RKO (cell line): ENCODE measurements around the gene NRG3.
"Not testable (repeated sequence)": the region's sequence is repeated elsewhere in the genome, so short reads cannot be mapped to it uniquely, and the experiment has no call there.

Experiments
- DNase-seq: peaks from one replicate; pipeline ENCODE4 v3.0.0-alpha.2; 2016; ENCODE audit warnings: low spot score

NRG3 gene

DNA sequence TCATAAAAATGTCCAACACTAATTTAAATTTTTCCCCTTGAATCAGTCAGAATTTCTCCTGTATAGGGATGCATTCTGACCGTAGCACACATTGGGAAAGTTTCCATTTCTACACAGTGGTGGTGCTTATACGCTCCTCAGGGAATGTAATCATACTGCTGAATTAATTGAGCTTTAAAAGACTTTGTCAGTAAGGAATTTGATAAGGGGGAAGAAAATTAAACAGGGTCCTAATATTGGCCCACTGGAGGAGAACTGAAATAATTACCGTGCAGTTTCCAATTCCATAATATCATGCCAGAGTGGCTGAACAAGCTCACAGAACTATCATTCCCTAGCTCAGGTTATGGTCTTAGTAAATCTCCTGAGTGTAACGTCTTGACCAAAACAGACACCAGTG lies 1041.9 kb downstream of the NRG3 start:
- no peak for DNase-seq

DNA sequence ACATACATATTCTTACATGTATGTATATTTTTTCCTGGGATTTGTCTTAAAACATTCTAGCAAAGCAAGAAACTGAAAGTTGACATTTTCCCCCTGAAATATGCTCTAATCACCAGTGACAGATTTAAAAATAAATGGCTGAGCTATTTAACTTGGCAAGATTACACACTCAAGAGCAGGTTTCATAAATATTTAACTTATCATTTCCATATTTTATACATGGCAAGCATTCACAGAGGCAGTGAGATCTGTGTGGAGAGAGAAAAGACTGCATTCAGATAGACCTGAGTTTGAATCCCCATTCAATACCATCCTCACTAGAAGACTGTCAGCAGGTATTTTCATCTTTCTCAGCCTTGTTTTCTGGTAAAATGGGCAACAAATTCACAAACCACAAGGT lies 1043.0 kb downstream of the NRG3 start:
- DNase-seq, result no peak

DNA sequence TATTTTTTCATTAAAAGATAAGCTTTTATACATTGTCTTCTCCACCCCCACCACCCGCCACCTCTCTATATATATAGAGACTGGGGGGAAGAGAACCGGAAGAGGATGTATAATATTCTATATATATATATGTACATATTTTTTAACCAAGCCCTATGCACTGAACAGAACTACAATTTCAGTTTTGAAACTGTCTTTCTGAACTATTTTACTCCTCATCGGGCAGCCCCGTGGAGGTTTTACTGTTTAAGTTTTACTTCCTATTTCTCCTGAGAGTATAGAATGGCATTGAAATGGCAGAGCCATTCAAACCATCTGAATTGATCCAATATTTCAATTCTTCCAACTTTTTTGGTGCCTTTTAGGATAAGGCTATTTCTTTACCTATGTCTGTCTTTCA lies 1047.1 kb downstream of the NRG3 start:
- DNase-seq, result no peak

DNA sequence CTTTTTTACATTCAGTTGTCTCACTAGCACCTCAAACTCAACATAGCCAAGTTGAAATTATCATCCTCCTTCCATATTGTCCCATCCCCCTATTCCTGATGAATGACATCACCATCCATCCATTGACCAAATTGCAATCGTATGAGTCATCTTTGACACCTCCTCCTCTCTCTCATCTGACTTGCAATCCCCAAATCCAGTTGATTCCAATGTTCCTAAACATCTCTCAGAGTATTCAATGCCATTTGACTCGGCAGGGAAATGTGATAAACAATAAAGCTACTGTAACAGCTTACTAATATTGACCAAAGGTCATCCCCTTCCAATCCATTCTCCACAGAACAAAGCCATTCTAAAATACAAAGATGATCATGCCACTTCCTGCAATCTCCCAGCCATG lies 1047.8 kb downstream of the NRG3 start:
- DNase-seq, result no peak

DNA sequence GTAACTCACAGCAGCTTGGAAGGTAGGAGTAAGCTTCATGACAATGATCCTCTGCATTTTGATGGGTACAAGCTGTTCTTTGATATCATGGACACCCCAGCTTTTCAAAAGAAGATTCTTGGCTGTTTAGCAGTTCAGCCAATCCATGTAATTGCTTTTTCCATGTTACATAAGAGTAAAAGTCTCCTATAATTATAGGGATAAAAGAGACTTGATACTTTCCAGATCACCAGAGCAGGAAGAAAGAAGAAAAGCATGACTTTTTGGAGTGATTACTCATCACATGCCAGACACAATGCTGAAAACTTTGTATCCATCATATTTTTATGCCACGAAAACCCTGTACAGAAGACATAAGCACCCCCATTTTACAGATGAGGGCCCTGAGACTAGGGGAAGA lies 1049.7 kb downstream of the NRG3 start:
- no peak for DNase-seq

DNA sequence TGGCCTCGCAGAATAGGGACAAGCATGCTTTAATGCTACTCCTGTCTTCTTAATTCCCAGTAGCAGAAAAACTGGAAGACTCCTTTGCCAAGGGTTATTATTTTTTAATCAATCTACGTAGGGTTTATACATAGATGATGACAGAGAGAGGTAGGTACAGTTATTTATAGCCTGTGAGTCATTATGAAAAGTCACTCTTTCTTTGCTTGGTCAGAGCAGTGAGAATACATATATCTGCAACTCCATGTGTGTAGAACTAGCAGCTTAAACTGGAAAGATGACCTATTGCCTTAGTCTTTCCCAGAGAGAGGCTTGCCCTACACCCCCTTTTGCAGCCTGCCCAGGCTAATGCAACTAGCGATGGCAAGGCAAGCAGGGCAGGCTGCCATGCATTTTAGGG lies 1050.6 kb downstream of the NRG3 start:
- peak; percentile 8 for DNase-seq

DNA sequence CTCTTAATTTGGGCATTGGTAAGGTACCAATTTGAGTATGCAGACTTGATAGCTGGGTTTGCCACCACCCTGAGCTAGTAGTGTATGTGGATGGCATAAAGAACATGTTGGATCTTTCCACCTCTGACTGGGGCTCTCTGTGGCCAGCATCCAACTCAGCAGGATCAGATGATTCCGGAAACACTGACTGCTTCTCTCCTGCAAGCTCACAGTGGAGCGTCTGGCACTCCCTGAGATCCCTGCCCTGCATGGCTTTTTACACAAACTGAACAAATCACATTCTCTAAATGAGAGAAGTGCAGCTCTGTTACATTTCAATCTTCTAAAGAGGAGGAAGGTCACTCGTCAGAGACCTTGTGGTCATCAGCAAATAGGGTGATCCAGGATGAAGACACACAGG lies 1057.5 kb downstream of the NRG3 start:
- DNase-seq, result no peak

DNA sequence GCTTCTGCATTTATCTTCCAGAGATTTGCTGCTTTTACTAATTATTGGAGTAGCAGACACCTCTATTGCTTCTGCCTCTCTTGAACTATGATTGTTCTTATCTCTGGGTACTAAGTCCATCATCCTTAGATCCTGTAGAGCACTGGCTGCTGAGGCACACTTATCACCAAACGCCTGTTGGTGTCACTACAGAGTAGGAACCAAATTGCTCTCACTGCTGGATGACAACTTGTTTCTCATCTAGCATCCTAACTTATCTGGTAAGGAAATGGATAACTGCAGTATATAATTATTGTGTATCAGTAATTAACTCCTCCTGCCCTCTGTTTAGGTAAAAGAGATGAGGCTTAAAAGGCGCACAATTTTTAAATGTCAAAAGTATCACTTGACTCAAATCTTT lies 1059.4 kb downstream of the NRG3 start:
- DNase-seq, result no peak

DNA sequence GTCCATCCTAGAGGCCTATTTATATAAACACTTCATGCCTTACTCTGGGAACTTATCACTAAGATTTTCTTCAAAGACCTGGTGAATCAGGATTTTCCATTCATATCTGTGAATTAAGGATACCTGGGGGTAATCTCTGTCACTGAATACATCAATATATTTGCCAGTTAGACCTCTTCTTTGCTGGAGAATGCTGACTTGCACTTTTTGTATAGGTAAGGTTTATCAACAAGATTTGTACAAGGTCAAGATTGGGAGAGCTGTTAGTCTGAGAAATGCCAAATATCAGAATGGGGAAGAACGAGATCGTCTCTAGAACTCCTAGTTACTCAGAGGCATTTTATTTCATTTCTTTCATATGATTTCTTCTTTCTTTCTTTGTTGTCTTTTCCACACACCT lies 1060.0 kb downstream of the NRG3 start:
- no peak for DNase-seq

DNA sequence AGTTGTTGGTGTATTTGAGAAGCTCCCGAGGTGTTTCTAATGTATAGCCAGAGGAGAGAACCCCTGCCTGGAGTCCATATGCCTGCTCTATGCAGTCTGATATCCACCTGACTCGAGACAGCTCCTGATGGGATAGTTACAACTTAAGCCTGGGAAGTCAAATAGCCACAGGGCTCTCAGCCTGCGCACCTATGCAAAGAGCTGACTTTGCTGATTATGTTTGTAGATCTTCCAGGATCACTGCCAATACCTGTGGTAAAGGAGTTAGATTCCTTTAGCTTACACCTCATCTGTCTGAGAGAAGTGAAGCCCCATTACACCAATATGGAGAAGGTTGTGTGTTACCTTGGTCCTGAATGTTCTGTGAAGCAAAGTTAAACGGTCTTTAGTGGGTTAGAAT lies 1063.3 kb downstream of the NRG3 start:
- DNase-seq, result no peak

DNA sequence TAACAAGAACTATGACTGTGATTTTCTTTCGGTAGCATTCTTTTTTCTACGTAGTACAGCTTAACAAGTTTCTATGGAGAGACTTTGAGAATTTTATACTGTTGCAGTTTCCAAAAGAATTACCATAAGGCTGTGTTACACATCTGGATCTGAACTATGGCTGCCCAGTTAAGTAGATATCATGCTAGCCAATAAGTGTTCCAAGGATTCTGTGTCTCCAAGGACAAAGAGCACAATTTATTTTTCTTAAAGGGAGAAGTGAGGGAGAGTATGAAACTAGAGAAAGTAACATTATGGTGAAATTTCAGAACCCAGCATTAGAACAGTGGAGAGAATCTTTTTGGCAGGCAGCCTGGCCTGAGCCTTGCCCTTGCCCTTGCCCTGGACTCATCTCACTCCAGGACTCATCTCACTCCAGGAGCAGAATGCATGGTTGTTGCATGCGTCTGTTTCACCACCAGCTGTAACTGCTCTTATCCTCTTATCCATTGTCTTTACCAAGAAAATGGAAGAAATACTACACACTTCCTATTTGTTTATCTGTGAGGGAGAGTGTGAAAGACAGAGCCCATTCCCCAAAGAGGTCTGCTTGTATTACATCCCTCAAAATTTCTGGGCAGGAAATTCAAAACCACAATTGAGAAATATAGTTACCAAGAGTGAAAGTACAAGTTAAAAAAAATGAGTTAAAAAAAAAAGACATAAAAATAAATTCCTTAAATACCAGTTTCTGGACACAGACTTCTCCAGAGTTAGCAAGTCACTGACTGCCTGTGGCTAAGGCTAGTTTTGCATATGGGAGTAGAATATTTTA lies 1067.5 kb downstream of the NRG3 start:
- no peak for DNase-seq

DNA sequence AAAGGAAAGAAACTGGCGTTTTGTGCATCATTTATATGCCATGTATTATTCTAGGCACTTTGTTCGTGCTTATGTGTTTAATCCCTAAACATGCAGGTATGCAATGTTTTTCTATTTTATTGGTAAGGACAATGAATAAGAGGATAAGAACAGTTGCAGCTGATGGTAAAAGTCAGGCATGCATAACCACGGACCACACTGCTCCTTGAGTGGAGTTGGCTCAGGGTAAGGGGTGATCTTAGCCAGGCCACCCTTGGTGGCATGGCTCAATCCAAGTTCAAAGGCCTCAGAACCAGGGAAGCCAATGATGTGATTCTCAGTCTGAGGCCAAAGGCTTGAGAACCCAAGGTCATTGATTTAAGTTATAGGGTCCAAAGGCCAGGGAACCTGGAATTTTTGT lies 1068.1 kb downstream of the NRG3 start:
- no peak for DNase-seq

DNA sequence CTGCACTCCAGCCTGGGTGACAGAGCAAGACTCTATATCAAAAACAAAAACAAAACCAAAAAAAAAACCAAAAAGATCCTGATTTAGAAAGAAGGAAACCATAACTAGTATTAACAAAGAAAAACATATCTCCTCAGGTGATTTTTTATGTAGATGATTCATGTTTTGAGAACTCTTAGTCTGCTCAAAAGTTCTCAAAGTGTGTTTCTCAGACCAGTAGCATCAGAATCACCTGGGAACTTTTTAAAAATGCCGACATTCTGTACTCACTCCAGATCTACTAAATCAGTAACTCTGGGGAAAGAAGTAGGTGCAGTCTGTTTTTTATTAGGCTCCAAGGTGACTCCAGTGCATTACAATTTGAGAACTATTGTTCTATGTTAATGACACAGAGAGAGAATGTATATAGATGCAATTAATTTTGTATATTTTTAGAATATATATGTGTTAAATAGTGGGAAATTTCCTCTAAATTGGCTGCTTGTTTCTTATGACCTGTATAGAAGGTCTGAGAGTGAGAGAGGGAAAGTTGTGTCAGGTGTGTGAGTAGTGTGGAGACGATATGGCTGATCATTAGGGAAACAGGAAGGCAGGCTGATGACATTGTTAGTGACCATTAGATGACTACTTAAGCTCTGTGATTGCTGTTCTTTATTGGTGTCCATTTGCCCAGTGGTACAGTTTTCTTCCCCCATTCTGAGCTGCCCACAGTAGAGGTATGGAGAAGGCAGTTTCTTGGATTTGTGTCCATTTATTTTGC lies 1075.0 kb downstream of the NRG3 start:
- DNase-seq, result no peak

DNA sequence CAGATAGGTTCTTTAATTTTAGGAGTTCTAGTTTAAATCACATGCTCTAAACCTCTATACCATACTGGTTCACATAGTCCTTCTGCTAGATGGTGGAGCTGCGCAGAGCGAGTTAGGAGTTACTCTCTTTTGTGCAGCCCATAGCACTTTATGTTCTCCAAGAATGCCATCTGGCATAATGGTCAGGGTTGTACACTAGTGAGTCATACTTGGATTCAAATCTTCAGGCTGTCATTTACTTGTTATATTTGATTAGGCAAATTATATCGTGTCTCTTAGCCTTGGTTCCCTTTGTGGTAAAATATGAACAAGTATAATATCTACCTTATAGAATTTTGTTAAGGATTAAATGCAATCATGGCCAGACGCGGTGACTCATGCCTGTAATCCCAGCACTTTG lies 1078.3 kb downstream of the NRG3 start:
- no peak for DNase-seq

DNA sequence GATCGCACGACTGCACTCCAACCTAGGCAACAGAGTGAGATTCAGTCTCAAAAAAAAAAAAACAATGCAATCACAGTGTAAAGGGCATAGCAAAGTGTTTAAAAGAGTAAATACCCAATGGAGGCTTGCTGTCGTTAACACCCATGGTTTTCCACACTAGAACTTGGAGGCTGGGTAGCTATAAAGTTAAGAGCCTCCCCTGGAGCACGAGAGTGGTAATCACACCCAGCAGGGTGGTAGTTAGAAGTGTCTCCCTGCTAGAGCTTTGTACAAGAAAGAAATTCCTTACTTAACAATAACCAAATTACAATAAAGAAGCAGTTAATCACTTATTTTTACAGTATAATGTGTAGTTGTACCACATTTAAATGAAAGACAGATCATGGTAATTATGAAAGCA lies 1078.9 kb downstream of the NRG3 start:
- no peak for DNase-seq

DNA sequence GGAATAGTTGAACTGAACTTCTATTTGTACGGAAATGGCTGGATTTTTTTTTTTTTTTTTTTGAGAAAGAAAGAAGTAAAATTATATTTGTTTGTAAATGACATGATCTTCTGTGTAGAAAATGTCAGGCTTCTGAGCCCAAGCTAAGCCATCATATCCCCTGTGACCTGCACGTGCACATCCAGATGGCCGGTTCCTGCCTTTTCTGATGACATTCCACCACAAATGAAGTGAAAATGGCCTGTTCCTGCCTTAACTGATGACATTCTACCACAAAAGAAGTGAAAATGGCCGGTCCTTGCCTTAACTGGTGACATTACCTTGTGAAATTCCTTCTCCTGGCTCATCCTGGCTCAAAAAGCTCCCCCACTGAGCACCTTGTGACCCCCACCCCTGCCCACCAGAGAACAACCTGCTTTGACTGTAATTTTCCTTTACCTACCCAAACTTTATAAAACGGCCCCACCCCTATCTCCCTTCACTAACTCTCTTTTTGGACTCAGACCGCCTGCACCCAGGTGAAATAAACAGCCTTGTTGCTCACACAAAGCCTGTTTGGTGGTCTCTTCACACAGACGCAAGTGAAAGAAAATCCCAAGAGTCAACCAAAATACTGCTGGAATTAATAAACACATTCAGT lies 1085.5 kb downstream of the NRG3 start:
- not testable (repeated sequence) for DNase-seq

DNA sequence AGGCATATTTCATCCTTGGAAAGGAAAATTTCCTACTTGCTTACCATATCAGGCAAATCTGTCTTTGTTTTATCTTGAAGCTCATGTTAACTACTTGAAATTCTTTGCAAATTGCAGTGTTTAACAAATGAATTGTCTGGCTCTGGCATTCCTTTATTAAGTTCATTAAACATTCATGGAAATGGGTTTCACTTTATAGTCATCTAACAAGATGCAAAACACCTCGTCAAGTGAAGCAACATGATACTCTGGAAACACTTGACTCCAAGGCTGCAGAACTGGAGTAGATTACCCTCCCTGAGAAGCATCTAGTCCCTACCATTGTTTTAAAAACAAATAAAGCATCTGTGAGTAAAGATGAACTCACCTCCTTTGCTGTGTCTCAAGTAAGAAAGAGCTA lies 1086.9 kb downstream of the NRG3 start:
- DNase-seq, result no peak

DNA sequence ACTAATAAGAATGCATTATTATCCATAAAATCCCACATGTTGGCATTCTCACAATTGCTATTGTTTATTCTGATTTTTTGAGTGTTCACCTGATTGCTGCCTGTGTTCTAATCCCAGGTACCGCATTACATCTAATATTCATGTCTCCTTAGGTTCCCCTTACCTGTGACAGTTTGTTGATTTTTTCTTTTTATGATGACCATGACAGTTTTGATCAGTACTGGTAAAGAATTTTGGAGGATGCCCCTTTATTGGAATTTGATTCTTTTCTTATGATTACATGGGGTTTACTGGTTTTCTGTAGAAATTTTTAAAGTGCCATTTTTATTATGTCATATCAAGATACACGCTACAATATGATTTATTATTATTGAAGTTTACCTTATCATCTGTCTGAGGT lies 1091.1 kb downstream of the NRG3 start:
- no peak for DNase-seq

DNA sequence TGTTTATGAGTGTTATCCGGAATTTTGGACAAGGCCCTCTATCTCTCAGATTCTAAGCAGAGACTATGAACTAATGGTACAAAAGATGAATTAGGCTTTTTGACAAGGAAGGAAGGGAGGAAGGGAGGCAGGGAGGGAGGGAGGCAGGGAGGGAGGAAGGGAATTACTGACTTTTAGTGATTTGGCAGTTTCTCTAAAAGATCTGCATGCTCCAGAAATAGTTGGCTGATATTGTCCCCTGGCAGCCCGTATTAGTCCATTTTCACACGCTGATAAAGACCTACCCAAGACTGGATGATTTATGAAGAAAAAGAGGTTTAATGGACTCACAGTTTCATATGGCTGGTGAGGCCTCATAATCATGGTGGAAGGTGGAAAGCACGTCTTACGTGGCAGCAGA lies 1093.5 kb downstream of the NRG3 start:
- DNase-seq, result no peak

DNA sequence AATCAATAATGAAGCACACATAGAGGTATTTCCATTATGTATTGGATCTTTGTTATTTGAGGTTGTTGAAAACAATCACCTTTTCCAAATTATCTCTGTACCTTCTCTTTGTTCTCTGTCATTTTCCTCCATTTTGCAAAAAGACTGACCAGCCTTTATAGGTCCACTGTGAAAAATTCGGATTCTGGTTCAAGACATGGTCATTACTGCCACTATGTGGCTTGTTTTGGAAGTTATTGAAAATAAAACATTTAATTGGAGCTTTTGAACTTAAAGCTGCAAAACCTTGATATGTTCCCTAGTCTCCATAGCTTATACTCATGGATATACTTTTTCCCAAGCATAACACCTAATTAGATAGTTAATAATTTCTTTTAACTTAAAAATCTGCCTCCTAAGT lies 1094.4 kb downstream of the NRG3 start:
- peak; percentile 39 for DNase-seq

DNA sequence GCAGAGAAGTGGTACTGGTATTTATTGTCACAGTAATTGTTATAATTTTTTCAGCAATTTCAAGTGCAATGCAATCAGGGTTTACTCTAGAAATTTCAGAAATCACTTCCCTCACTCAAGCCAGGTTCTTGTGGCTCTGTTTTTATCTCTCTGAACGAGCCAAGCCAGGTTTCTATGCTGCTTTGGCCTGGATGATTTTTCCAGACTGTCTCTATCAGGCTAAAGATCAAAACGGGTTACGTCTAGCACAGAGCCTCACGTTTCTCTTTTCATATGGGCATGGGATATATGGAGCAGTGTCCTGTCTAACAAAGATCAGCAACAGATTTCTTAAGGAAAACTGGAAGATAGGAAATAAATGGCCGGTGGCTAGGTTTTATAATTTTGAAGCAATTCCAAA lies 1105.3 kb downstream of the NRG3 start:
- DNase-seq, result no peak

DNA sequence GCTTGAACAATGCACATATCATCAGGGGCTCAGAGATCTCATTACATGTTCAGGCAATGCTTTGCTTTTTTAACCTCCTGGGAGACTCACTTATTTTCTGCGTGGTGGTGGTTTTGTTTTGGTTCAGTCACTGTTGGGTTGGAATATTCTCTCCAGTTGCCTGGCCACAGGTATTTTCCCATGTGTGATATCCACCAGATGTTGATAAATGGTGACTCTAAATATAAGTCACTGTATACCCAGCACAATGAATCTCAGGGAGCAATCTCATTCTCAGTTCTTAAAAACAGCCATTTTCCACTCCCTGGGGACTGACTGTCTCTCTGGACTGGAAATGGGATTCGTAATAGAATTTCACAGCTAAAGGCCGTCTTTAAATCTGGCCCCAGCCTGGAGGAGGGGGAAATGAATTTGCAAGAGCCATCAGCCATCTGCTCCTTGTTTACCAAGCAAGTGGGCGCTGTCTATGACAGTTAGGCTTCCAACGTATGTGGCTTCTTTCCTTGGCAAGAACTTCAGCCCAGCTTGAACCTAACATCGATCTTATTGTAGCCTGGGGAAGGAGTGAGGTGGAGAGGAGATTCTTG lies 1106.2 kb downstream of the NRG3 start:
- no peak for DNase-seq

DNA sequence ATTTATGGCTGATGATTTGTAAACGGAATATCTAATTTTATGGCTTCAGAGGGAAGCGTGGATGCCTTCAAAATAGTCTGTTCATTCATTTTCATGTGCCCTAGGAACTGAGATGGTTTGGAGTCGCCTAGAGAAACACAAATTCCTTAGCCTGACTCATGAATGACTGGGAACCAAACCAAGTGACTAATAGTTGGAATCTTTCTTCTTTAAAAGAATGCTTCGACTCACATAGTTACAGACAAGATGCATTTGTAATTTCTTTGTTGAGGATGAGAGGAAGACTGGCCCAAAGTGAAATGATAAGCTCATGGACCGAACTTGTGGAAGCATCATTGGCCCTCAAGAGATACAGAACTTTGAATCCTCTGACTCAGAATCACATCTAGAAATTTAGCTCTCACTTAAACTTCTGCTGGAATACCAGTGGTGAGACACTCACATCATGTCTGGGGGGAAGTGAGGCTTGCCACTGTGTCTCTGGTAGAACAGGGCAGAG lies 1107.2 kb downstream of the NRG3 start:
- DNase-seq, result peak; percentile 72
